ENCODE data around the gene CACNA1C.

Gene CACNA1C

DNA sequence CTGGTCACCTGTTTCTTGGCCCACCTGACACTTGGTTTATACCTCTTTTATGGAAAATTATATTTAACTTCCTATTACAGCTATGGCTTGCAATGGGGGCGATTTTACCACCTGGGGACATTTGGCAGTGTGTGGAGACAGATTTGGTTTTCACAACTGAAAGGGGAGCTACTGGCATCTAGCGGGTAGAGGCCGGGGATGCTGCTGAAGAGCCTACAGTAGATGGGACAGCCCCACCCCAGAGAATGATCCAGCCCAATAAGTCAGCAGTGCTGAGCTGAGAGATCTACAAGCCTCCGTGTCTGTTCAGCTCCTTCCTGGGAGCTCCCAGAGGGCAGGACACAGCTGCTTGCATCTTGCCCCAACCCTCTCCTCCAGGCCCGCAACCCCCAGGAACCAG, 302.8 kb downstream of the CACNA1C start:
- peaks cover 0 to 4% of the 10 kb centered on the region in 2 donors for H3K27me3 ChIP-seq (ENCODE audit: control insufficient read depth in 1 of 2, insufficient read depth in 2 of 2, low read length in 2 of 2)
- no peak overlapping the region for H3K4me3 ChIP-seq (ENCODE audit: low read depth in 1 of 2, low read length in 2 of 2)
- no peak overlapping the region for H3K27ac ChIP-seq (ENCODE audit: low read depth, low read length)
- no peaks in the 10 kb centered on the region for H3K9me3 ChIP-seq (ENCODE audit: control insufficient read depth in 1 of 2, low read length in 2 of 2)
- peaks cover 13 to 14% of the 10 kb centered on the region in 2 donors for H3K4me1 ChIP-seq (ENCODE audit: control insufficient read depth in 1 of 2, insufficient read depth in 2 of 2, low read length in 2 of 2)
- no peaks in the 10 kb centered on the region for H3K36me3 ChIP-seq (ENCODE audit: control insufficient read depth in 1 of 2, insufficient read depth in 2 of 2, low read length in 2 of 2)
- H3K9ac ChIP-seq (ENCODE audit: low read depth in 1 of 2, low read length in 2 of 2), result no peak overlapping the region

DNA sequence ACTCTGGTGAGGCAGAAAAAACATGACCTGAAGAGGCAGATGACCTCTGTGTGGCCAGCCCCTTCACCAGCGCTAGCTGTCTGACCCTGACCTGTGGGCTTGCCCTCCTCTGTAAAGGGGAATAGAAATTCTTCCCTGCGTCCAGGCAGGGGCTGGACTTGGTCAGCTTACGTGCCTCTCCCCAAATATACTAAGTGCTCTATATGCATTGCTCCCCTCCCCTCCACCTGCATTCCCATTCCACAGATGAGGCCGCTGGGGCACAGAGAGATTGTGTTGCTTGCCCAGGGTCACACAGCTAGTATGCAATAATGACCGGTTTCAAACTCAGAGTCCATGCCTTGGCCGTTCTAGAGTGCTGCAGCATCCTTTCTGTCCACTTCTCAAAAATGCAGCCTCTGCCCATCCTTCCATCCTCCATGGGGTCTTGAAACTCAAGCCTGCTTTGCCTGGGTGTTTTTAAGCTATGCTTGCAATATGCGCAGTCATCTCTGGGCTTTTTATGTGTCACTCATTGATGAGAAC, 303.9 kb downstream of the CACNA1C start:
- H3K4me3 ChIP-seq (ENCODE audit: low read depth in 1 of 2, low read length in 2 of 2), result no peak overlapping the region
- H3K9ac ChIP-seq (ENCODE audit: low read depth in 1 of 2, low read length in 2 of 2), result no peak overlapping the region
- no peak overlapping the region for H3K27ac ChIP-seq (ENCODE audit: low read depth, low read length)
- peaks cover 13 to 14% of the 10 kb centered on the region in 2 donors for H3K4me1 ChIP-seq (ENCODE audit: control insufficient read depth in 1 of 2, insufficient read depth in 2 of 2, low read length in 2 of 2)
- H3K9me3 ChIP-seq (ENCODE audit: control insufficient read depth in 1 of 2, low read length in 2 of 2), result no peaks in the 10 kb centered on the region
- peaks cover 0 to 4% of the 10 kb centered on the region in 2 donors for H3K27me3 ChIP-seq (ENCODE audit: control insufficient read depth in 1 of 2, insufficient read depth in 2 of 2, low read length in 2 of 2)
- no peaks in the 10 kb centered on the region for H3K36me3 ChIP-seq (ENCODE audit: control insufficient read depth in 1 of 2, insufficient read depth in 2 of 2, low read length in 2 of 2)

- H3K4me1 ChIP-seq (ENCODE audit: control insufficient read depth in 1 of 2, insufficient read depth in 2 of 2, low read length in 2 of 2), result peaks cover 13 to 14% of the 10 kb centered on the region in 2 donors
Observed at GRCh38 chr12:2358986-2359658, 306.3 kb downstream of the CACNA1C start.

DNA sequence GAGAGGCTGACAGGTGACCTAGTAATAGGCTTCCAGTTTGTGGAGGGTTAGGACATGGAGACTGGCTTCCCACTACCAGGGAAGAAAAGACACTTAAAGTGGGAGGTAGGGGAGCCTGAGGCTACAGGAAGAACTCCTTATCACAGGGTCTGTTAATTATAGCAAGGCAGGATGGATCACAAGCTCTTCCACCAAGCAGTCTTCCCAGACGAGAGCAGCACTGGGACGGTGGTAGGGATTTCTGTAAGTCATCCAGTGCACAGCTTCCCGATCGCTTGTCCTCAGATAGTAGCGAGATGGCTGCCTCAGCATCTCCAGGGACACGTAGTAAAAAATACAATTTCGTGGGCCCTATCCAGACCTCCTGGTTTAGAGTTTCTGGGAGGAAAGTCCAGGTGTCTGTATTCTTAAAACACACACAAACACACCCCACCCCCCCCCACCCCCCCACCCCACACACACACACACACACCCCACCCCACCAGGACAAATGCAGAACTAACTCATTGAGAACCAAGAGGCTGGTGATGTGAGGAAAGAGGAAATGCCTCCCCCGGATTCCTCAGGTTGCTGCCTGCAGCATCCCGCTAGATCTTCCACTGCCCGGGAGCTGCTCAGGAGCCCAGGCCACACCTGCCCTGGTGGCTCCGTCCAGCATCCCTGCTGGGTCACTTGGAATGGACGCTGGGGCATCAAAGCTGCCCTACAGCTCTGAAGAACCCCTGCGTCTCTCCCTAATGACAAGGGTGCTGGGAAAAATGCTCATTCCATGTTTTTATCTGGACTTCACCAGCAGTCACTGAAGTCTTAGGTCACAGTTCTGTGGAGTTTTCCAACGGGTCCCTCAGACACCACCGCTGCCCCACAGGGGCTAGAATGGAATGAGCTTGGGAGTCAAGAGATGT, 307.2 kb downstream of the CACNA1C start:
- Histone ChIP-seq H3K36me3 (ENCODE audit: control insufficient read depth in 1 of 2, insufficient read depth in 2 of 2, low read length in 2 of 2) (no peaks in the 10 kb centered on the region), H3K9me3 (ENCODE audit: control insufficient read depth in 1 of 2, low read length in 2 of 2) (no peaks in the 10 kb centered on the region), H3K9ac (ENCODE audit: low read depth in 1 of 2, low read length in 2 of 2) (no peak overlapping the region), H3K27ac (ENCODE audit: low read depth, low read length) (no peak overlapping the region), H3K27me3 (ENCODE audit: control insufficient read depth in 1 of 2, insufficient read depth in 2 of 2, low read length in 2 of 2) (no peaks in the 10 kb centered on the region), H3K4me3 (ENCODE audit: low read depth in 1 of 2, low read length in 2 of 2) (no peak overlapping the region), H3K4me1 (ENCODE audit: control insufficient read depth in 1 of 2, insufficient read depth in 2 of 2, low read length in 2 of 2) (peaks cover 13 to 14% of the 10 kb centered on the region in 2 donors)

More at GRCh38 chr12:2358986-2359658, 306.3 kb downstream of the CACNA1C start:
- H3K9ac ChIP-seq (ENCODE audit: low read depth in 1 of 2, low read length in 2 of 2), result no peak overlapping the region
- no peaks in the 10 kb centered on the region for H3K27me3 ChIP-seq (ENCODE audit: control insufficient read depth in 1 of 2, insufficient read depth in 2 of 2, low read length in 2 of 2)
- H3K27ac ChIP-seq (ENCODE audit: low read depth, low read length), result no peak overlapping the region
- no peaks in the 10 kb centered on the region for H3K9me3 ChIP-seq (ENCODE audit: control insufficient read depth in 1 of 2, low read length in 2 of 2)
- no peaks in the 10 kb centered on the region for H3K36me3 ChIP-seq (ENCODE audit: control insufficient read depth in 1 of 2, insufficient read depth in 2 of 2, low read length in 2 of 2)
- no peak overlapping the region for H3K4me3 ChIP-seq (ENCODE audit: low read depth in 1 of 2, low read length in 2 of 2)

- Histone ChIP-seq H3K4me1 (ENCODE audit: control insufficient read depth in 1 of 2, insufficient read depth in 2 of 2, low read length in 2 of 2) (peaks cover 13 to 14% of the 10 kb centered on the region in 2 donors), H3K4me3 (ENCODE audit: low read depth in 1 of 2, low read length in 2 of 2) (no peak overlapping the region), H3K36me3 (ENCODE audit: control insufficient read depth in 1 of 2, insufficient read depth in 2 of 2, low read length in 2 of 2) (no peaks in the 10 kb centered on the region), H3K27ac (ENCODE audit: low read depth, low read length) (no peak overlapping the region), H3K9me3 (ENCODE audit: control insufficient read depth in 1 of 2, low read length in 2 of 2) (no peaks in the 10 kb centered on the region), H3K9ac (ENCODE audit: low read depth in 1 of 2, low read length in 2 of 2) (no peak overlapping the region), H3K27me3 (ENCODE audit: control insufficient read depth in 1 of 2, insufficient read depth in 2 of 2, low read length in 2 of 2) (no peaks in the 10 kb centered on the region)
Observed at GRCh38 chr12:2360630-2361170, 307.9 kb downstream of the CACNA1C start.

DNA sequence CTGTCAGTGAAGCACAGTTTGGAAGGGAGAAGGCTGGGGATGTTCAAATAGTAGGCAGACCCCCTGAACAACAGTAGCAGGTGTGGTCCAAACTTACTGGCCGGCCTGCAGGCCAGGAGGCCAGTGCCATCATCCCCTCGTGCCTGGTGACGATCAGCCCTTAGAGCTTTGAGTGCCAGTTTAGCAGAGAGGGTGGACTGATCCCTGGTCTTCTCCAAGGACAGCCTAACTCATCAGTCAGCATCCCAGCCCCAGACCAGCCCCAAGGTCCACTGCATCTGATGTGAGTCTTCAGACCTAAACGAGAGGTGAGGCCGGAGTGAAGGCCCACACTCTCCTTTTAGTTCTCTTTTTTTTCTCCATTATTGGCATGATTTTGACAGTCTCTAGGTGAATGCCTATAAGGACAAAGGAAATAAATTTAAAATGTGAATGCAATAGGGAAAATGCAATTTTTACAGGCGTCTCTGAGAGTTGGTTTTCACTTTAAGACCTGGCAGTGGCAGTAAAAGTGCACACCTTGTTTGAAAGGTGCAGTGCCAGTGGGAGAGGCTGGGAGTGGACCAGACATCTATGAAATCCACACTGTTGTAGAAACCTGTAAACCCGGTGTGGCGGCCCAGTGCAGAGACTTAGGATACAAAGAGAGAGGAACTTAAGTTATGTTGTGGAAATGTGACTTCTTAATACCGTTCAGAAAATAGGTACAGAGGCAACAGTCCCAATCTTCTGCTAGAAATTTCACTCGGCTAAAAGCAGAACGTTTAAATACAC, 311.2 kb downstream of the CACNA1C start:
- Histone ChIP-seq H3K27me3 (ENCODE audit: control insufficient read depth in 1 of 2, insufficient read depth in 2 of 2, low read length in 2 of 2) (no peaks in the 10 kb centered on the region), H3K4me1 (ENCODE audit: control insufficient read depth in 1 of 2, insufficient read depth in 2 of 2, low read length in 2 of 2) (peaks cover 2% of the 10 kb centered on the region in 2 donors), H3K27ac (ENCODE audit: low read depth, low read length) (no peak overlapping the region), H3K36me3 (ENCODE audit: control insufficient read depth in 1 of 2, insufficient read depth in 2 of 2, low read length in 2 of 2) (no peaks in the 10 kb centered on the region), H3K9me3 (ENCODE audit: control insufficient read depth in 1 of 2, low read length in 2 of 2) (no peaks in the 10 kb centered on the region), H3K4me3 (ENCODE audit: low read depth in 1 of 2, low read length in 2 of 2) (no peak overlapping the region), H3K9ac (ENCODE audit: low read depth in 1 of 2, low read length in 2 of 2) (no peak overlapping the region)

GRCh38 chr12:2364631-2365051, 311.9 kb downstream of the CACNA1C start:
- H3K36me3 ChIP-seq (ENCODE audit: control insufficient read depth in 1 of 2, insufficient read depth in 2 of 2, low read length in 2 of 2), result no peaks in the 10 kb centered on the region
- no peaks in the 10 kb centered on the region for H3K27me3 ChIP-seq (ENCODE audit: control insufficient read depth in 1 of 2, insufficient read depth in 2 of 2, low read length in 2 of 2)
- H3K4me1 ChIP-seq (ENCODE audit: control insufficient read depth in 1 of 2, insufficient read depth in 2 of 2, low read length in 2 of 2), result no peaks in the 10 kb centered on the region
- H3K9ac ChIP-seq (ENCODE audit: low read depth in 1 of 2, low read length in 2 of 2), result no peak overlapping the region
- no peaks in the 10 kb centered on the region for H3K9me3 ChIP-seq (ENCODE audit: control insufficient read depth in 1 of 2, low read length in 2 of 2)
- no peak overlapping the region for H3K27ac ChIP-seq (ENCODE audit: low read depth, low read length)
- H3K4me3 ChIP-seq (ENCODE audit: low read depth in 1 of 2, low read length in 2 of 2), result no peak overlapping the region

DNA sequence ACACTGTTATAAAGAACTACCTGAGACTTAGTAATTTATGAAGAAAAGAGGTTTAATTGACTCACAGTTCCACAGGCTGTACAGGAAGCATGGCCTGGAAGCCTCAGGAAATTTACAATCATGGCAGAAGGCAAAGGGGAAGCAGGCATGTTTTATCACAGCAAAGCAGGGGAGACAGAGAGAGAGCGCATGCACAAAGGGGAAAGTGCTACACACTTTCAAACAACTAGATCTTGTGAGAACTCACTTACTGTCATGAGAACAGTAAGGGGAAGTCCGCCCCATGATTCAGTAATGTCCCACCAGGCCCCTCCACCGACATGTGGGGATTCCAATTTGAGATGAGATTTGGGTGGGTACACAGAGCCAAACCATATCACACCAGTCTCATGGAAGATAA, 313.9 kb downstream of the CACNA1C start:
- no peaks in the 10 kb centered on the region for H3K27me3 ChIP-seq (ENCODE audit: control insufficient read depth in 1 of 2, insufficient read depth in 2 of 2, low read length in 2 of 2)
- H3K4me1 ChIP-seq (ENCODE audit: control insufficient read depth in 1 of 2, insufficient read depth in 2 of 2, low read length in 2 of 2), result no peaks in the 10 kb centered on the region
- no peak overlapping the region for H3K9ac ChIP-seq (ENCODE audit: low read depth in 1 of 2, low read length in 2 of 2)
- H3K9me3 ChIP-seq (ENCODE audit: control insufficient read depth in 1 of 2, low read length in 2 of 2), result no peaks in the 10 kb centered on the region
- H3K4me3 ChIP-seq (ENCODE audit: low read depth in 1 of 2, low read length in 2 of 2), result no peak overlapping the region
- H3K27ac ChIP-seq (ENCODE audit: low read depth, low read length), result no peak overlapping the region
- H3K36me3 ChIP-seq (ENCODE audit: control insufficient read depth in 1 of 2, insufficient read depth in 2 of 2, low read length in 2 of 2), result no peaks in the 10 kb centered on the region

GRCh38 chr12:2372178-2372577, 319.4 kb downstream of the CACNA1C start:
- no peak overlapping the region for H3K27ac ChIP-seq (ENCODE audit: low read depth, low read length)
- no peaks in the 10 kb centered on the region for H3K9me3 ChIP-seq (ENCODE audit: control insufficient read depth in 1 of 2, low read length in 2 of 2)
- H3K36me3 ChIP-seq (ENCODE audit: control insufficient read depth in 1 of 2, insufficient read depth in 2 of 2, low read length in 2 of 2), result no peaks in the 10 kb centered on the region
- H3K4me1 ChIP-seq (ENCODE audit: control insufficient read depth in 1 of 2, insufficient read depth in 2 of 2, low read length in 2 of 2), result no peaks in the 10 kb centered on the region
- H3K4me3 ChIP-seq (ENCODE audit: low read depth in 1 of 2, low read length in 2 of 2), result no peak overlapping the region
- H3K9ac ChIP-seq (ENCODE audit: low read depth in 1 of 2, low read length in 2 of 2), result no peak overlapping the region
- no peaks in the 10 kb centered on the region for H3K27me3 ChIP-seq (ENCODE audit: control insufficient read depth in 1 of 2, insufficient read depth in 2 of 2, low read length in 2 of 2)
